ENCODE measurements around the gene P3H3.
"Not testable (repeated sequence)": the region's sequence is repeated elsewhere in the genome, so short reads cannot be mapped to it uniquely, and the experiment has no call there.

Gene P3H3

GRCh38 chr12:6873094-6874014 lies 45.1 kb downstream of the P3H3 start, which contains the start of gene SPSB2:
Gene SPSB2, minus strand, starts transcription at chr12:6873303. Its CDS starts 402 bp downstream, at chr12:6872901.
- H3K36me3 ChIP-seq: peaks cover 34% of the 10 kb centered on the region
- peak within 1 kb of the TSS; percentile 86 for H3K4me3 ChIP-seq (ENCODE audit: low read depth, low read length)
- no peaks in the 10 kb centered on the region for H3K27me3 ChIP-seq
- no peak for TF ChIP-seq CTCF (IDR thresholded peaks at IDR 0.05; ENCODE audit: low read depth, low read length)
- peak; percentile 100 for DNase-seq
- H3K9me3 ChIP-seq: no peaks in the 10 kb centered on the region
- H3K4me1 ChIP-seq: peaks cover 8% of the 10 kb centered on the region; the same call in 1 of the 2 replicates

- not testable (repeated sequence) for H3K27me3 ChIP-seq, H3K4me1 ChIP-seq, DNase-seq, H3K9me3 ChIP-seq
- Histone ChIP-seq H3K36me3 (peaks cover 30% of the 10 kb centered on the region), H3K4me3 (ENCODE audit: low read depth, low read length) (peak overlapping the region; percentile 86)
These were observed 45.8 kb downstream of the P3H3 start for GRCh38 chr12:6874015-6874368.

GRCh38 chr12:6879824-6880223 lies 51.6 kb downstream of the P3H3 start:
- not testable (repeated sequence) for H3K4me3 ChIP-seq (ENCODE audit: low read depth, low read length); H3K36me3 ChIP-seq; H3K9me3 ChIP-seq; H3K4me1 ChIP-seq; H3K27me3 ChIP-seq; DNase-seq

- TF ChIP-seq CTCF (IDR thresholded peaks at IDR 0.05; ENCODE audit: low read depth, low read length): no peak
- Histone ChIP-seq H3K27me3 (no peaks in the 10 kb centered on the region), H3K36me3 (peaks cover 7% of the 10 kb centered on the region), H3K9me3 (no peaks in the 10 kb centered on the region), H3K4me1 (peaks cover 6% of the 10 kb centered on the region; the same call in 1 of the 2 replicates), H3K4me3 (ENCODE audit: low read depth, low read length) (no peak overlapping the region)
- no peak for DNase-seq
These were observed 55.0 kb downstream of the P3H3 start for GRCh38 chr12:6883252-6883651.

DNA sequence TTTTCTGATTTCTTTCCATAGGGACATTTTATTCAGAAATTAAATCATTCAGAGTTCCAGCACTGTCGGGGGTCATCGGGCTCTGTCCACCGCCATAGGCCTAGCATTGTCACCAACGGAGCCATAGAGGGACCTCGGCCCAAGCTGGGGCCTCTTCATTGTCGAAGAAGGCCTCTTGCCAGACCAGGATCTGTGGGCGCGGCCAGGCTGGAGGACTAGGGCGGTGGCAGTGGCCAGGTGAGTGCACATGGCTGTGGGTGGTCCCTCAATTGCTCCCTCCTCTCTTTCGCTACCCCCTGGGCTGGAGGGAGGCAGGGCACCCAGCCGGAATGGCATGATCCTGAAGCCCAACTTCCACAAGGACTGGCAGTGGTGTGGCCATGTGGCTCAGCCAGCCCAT lies 55.5 kb downstream of the P3H3 start:
- Histone ChIP-seq H3K4me3 (ENCODE audit: low read depth, low read length) (no peak overlapping the region), H3K9me3 (no peaks in the 10 kb centered on the region), H3K4me1 (peaks cover 6% of the 10 kb centered on the region; the same call in 1 of the 2 replicates), H3K27me3 (no peaks in the 10 kb centered on the region), H3K36me3 (peaks cover 7% of the 10 kb centered on the region)
- no peak for DNase-seq
- TF ChIP-seq CTCF (IDR thresholded peaks at IDR 0.05; ENCODE audit: low read depth, low read length): no peak

DNA sequence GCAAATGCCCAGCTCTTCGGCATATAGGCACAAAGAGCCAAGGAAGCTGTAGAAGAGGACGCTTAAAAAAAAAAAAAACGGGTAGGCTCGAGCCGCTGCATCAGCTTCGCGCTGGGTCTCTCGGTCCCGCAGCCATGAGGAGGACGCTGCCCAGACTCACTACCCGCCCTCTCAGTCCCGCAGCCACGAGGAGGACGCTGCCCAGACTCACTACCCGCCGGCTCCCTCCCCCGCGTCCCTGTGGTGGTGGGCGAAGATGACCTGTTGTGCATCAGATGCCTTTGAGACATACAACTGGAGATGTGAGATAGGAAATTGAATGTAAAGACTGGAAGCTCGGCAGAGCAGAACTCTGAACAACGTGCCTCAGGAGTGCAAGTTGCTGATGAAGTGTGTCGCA lies 56.3 kb downstream of the P3H3 start:
- H3K4me3 ChIP-seq (ENCODE audit: low read depth, low read length): no peak overlapping the region
- peaks cover 7% of the 10 kb centered on the region for H3K36me3 ChIP-seq
- peaks cover 6% of the 10 kb centered on the region; the same call in 1 of the 2 replicates for H3K4me1 ChIP-seq
- no peaks in the 10 kb centered on the region for H3K27me3 ChIP-seq
- DNase-seq: no peak
- no peak for TF ChIP-seq CTCF (IDR thresholded peaks at IDR 0.05; ENCODE audit: low read depth, low read length)
- H3K9me3 ChIP-seq: no peaks in the 10 kb centered on the region

- not testable (repeated sequence) for H3K4me1 ChIP-seq, DNase-seq
These were observed 58.2 kb downstream of the P3H3 start for GRCh38 chr12:6886206-6886999.

More at GRCh38 chr12:6886206-6886999, 58.2 kb downstream of the P3H3 start:
- H3K36me3 ChIP-seq; H3K27me3 ChIP-seq; H3K9me3 ChIP-seq; H3K4me3 ChIP-seq (ENCODE audit: low read depth, low read length): not testable (repeated sequence)

All from BE2C (cell line).